Hair follicle dermal papilla cell (primary cell): Measurements from ENCODE around the gene SECISBP2. TPM values are rescaled to one million over a fixed set of nuclear protein-coding genes. Genes with fewer than 3 reads are reported as not detected.

Experiments
- small RNA-seq: library from RNA; depleted of rRNA; stranded (forward); fragments of <200 nt; gene quantifications from one replicate; pipeline ENCODE3, GENCODE V24; 2012
- total RNA-seq: library from RNA; depleted of rRNA; stranded (reverse); fragments of >200 nt; gene quantifications from 2 replicates; pipeline ENCODE4 v1.2.3, GENCODE V29; 2012

SECISBP2 gene
- total RNA-seq = 28.5 and 35.2 TPM in 2 replicates

GRCh38 chr9:89318123-89319014 is at the start of gene SECISBP2:
Gene SECISBP2 (plus strand): TSS chr9:89318500. CDS start chr9:89318577, 77 bp downstream.

GRCh38 chr9:89310475-89311345 is 7.6 kb upstream of the SECISBP2 start, which contains the start of gene CKS2:
Gene CKS2 (plus strand): TSS chr9:89311195. CDS start chr9:89311293, 98 bp downstream.

Small RNAs within 50 kb of the gene (small RNA-seq; reads per million reads assigned to genes)
- gene MIR3153 = not detected

Other genes with a start within 250 kb of the SECISBP2 start
- 7.8 and 25.3 TPM in 2 replicates for gene SHC3, start 139.7 kb upstream of the SECISBP2 start, total RNA-seq
- gene CKS2, start 7.3 kb upstream of the SECISBP2 start, total RNA-seq = 10.4 and 12.2 TPM in 2 replicates
- 0.12 and 0.81 TPM in 2 replicates for gene SEMA4D, start 179.6 kb downstream of the SECISBP2 start, total RNA-seq